NCI-H1105 (cell line): Measurements from ENCODE around the gene EFEMP2.

Experiments used
- DNase-seq: peaks from one replicate; lab custom pipeline; 2025; lab: John Stamatoyannopoulos, UW

The EFEMP2 gene

DNA sequence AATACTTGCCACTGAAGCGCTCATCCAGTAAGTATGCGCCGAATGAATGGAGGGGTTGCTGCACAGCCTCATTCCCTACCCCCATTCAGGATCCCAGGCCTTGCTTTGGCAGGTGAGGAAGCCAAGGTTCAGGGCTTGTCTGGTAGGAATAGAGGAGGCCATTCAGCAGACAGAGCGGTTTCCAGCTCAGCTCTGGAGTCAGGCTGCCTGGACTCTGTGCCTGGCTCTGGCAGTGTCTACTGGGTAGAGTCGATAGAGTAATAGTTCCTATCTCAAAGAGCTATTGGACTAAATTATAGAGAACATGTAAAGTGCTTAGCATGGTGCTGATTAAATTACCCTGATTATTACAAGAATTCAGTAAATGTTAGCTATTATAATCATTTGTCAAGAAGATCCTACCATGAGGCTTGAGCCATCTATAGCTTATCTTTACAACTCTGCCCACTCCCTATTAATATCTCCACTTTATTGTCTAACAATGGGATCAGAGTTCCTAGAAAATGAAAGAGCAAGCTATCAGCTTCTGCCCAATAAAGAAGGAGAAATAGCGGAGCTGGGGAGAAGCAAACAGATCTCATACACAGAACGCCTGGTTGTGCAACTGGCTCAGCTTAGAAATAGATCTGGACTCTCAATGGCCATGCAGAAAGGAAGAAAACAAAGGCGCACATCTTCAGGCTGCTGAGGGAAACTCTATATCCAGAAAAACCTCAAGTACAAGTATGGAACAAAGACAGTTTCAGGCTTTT lies 45.4 kb downstream of the EFEMP2 start:
- no peak for DNase-seq

DNA sequence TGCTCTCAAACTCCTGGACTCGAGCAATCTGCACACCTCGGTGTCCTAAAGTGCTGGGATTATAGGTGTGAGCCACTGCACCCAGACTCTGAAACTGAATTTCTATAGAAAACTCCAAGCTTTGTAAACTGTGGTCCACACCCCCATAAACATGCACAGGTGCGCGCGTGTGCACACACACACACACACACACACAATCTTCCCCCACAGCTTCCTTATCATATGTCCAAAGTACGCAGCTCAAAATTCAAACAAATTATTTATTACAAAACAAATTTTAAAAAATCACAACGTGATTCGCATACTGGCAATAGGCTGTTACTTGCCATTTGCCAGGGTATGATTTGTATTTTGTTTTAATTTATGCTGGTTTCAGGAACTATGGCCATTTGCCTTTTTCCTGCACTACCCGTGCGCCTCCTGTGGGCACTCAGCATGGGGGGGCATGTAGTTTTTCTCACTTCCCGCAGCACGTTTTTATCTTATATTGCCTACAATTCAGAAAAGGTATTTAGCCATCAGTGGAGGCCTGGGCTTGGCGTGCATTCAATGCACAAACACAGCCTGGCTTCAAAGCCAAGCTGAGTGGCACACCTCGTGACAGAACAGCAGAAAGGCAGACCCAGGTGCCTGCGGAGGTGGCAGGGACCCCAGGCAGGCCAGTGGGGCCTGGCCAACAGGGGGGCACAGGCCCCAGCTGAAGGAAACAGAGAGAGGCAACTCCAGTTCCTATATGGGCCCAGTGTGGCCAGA lies 49.6 kb downstream of the EFEMP2 start:
- no peak for DNase-seq

DNA sequence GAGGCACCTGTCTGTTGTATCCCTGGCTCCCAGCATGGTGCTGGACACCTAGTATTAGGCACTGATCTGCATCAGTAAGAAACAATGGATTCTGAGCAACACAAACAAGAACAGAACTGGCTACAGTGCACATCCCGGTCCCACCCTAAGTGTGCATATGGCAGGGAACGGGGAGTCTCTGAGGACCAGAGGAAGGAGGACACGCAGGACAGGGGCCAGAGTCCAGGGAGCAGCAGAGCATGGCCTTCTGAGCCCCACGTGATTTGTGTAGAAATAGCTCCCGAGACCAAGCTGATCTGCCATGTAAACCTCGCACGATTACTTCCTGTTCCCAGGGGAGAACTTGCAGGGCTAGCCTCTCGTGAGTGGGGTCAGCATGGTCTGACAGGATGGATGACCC lies 51.5 kb downstream of the EFEMP2 start:
- no peak for DNase-seq

DNA sequence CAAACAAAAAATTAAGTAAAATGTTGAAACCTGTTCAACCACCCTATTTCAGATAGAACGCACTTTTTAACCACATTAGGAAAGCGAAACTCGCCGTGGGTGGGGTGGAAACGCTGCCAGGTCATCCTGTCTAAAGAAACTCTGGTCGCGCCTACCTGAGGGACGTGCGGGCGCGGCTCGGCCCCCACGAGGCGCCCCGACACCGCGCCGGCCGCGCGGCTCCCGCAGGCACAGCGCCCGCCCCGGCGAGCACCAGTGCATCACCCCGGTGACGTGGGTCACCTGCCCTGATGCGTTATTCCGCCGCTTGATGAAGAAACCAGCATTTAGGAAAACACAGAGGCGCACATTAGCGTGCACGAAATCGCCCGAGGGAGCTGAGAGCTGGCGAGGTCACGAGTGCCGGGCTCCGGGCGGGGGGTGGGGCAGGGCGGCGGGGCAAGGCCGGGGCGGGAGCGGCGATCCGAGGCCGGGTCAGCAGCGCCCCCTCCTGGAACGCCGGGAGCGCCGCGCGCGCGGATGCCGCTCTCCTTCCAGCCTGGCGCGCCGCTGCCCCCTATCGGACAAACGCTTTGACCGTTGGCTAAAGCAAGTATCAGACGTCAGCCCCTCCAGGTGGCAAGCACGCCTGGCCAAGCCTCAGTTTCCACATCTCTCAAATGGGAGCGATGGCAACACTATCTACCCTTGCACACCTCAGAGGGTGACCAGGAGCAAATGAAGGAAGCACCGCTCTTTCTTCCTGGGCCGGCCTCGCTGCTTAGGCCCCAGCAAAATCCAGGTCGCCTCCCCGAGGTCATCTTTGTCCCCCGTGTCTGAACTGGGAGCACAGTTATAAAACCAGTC lies 54.5 kb downstream of the EFEMP2 start:
- DNase-seq, result peak; percentile 84

DNA sequence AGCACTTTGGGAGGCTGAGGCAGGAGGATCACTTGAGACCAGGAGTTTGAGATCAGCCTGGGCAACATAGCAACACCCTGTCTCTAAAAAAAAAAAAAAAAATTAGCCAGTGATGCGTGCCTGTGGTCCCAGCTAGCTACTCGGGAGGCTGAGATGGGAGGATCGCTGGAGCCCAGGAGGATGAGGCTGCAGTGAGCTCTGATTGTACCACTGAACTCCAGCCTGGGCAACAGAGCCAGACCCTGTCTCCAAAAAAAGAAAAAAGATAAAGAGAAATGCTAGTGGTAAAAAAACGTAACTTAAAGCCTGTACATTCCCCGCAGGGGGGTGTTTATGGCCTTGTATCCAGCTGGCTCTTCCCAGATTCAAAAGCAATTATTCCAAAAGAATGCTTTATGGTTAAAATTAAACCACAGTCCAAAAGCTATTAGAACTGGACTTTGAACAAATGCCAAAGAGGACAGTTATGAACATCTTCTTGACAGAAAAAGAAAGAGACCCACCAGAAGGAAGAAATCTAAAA lies 55.2 kb downstream of the EFEMP2 start:
- DNase-seq, result no peak

DNA sequence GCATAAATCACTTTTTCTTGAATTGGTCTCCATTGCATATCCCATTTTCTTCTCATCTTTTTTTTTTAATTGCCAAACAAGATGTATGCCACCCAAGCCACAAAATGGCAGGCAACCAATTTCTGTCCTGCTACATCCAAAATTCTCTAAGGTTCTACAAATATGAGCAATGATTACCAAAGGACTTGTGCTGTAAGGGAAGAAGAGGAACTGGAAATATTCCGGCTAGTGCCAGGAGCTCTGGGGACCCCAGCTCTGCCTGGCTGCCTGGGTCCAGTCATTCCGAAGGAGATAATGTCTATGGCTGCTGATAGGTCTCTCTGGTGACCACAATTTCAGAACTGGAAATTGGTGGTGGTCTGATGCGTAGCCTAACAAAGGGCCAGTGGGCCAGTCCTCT lies 55.9 kb downstream of the EFEMP2 start:
- DNase-seq, result no peak
